LoVo (cell line): Measurements from ENCODE around the gene MACF1.

Source experiments
- DNase-seq: peaks from one replicate; pipeline ENCODE4 v3.0.0-alpha.2; 2016; ENCODE audit warnings: low spot score

The MACF1 gene

GRCh38 chr1:39354572-39354971 lies 150.1 kb downstream of the MACF1 start:
- no peak for DNase-seq

- DNase-seq = no peak
Measured at GRCh38 chr1:39358491-39358890, 154.0 kb downstream of the MACF1 start.

- DNase-seq = no peak
Measured at GRCh38 chr1:39359028-39359570, 154.6 kb downstream of the MACF1 start.

- DNase-seq = no peak
Measured at GRCh38 chr1:39360731-39361130, 156.2 kb downstream of the MACF1 start.

- DNase-seq = no peak
Measured at GRCh38 chr1:39361446-39361845, 157.0 kb downstream of the MACF1 start.

- DNase-seq = no peak
Measured at GRCh38 chr1:39363267-39363666, 158.8 kb downstream of the MACF1 start.

- DNase-seq = no peak
Measured at GRCh38 chr1:39368045-39368444, 163.6 kb downstream of the MACF1 start.

GRCh38 chr1:39369565-39369964 lies 165.1 kb downstream of the MACF1 start:
- no peak for DNase-seq

- DNase-seq = no peak
Measured at GRCh38 chr1:39370602-39371001, 166.1 kb downstream of the MACF1 start.

- DNase-seq = no peak
Measured at GRCh38 chr1:39372105-39372504, 167.6 kb downstream of the MACF1 start.

GRCh38 chr1:39376656-39377055 lies 172.2 kb downstream of the MACF1 start:
- no peak for DNase-seq

GRCh38 chr1:39378377-39378776 lies 173.9 kb downstream of the MACF1 start:
- DNase-seq = peak; percentile 43

GRCh38 chr1:39379187-39379586 lies 174.7 kb downstream of the MACF1 start:
- DNase-seq = no peak

GRCh38 chr1:39380036-39380435 lies 175.5 kb downstream of the MACF1 start:
- no peak for DNase-seq

GRCh38 chr1:39381839-39382238 lies 177.3 kb downstream of the MACF1 start:
- no peak for DNase-seq

- no peak for DNase-seq
Measured at GRCh38 chr1:39384305-39384704, 179.8 kb downstream of the MACF1 start.

- DNase-seq = no peak
Measured at GRCh38 chr1:39385067-39385988, 180.8 kb downstream of the MACF1 start.

- no peak for DNase-seq
Measured at GRCh38 chr1:39386997-39387396, 182.5 kb downstream of the MACF1 start.

GRCh38 chr1:39387452-39387851 lies 183.0 kb downstream of the MACF1 start:
- peak; percentile 63 for DNase-seq

GRCh38 chr1:39391691-39392679 lies 187.5 kb downstream of the MACF1 start:
- peak; percentile 64 for DNase-seq

- DNase-seq = no peak
Measured at GRCh38 chr1:39392851-39393573, 188.5 kb downstream of the MACF1 start.

- no peak for DNase-seq
Measured at GRCh38 chr1:39393645-39394044, 189.2 kb downstream of the MACF1 start.
